ENCODE data around the gene CD24.
"Not testable (repeated sequence)": the region's sequence is repeated elsewhere in the genome, so short reads cannot be mapped to it uniquely, and the experiment has no call there.

The CD24 gene

GRCh38 chr6:106970769-106971168 lies 3.8 kb downstream of the CD24 start:
- H3K4me3 ChIP-seq (ENCODE audit: low read depth in 1 of 5, low read length in 5 of 5); H3K9ac ChIP-seq (ENCODE audit: low read length in 5 of 5); H3K9me3 ChIP-seq (ENCODE audit: control insufficient read depth in 5 of 5, low read length in 5 of 5); H3K36me3 ChIP-seq (ENCODE audit: control insufficient read depth in 5 of 5, insufficient read depth in 5 of 5, low read length in 5 of 5); H3K27ac ChIP-seq (ENCODE audit: low read depth, low read length): not testable (repeated sequence)
- peaks cover 9 to 31% (median 24%) of the 10 kb centered on the region in 5 donors for H3K27me3 ChIP-seq (ENCODE audit: control insufficient read depth in 5 of 5, insufficient read depth in 4 of 5, low read length in 5 of 5)
- peaks cover 0 to 24% (median 19%) of the 10 kb centered on the region in 5 donors for H3K4me1 ChIP-seq (ENCODE audit: control insufficient read depth in 5 of 5, insufficient read depth in 5 of 5, low read length in 5 of 5)

- no peak overlapping the region for H3K27ac ChIP-seq (ENCODE audit: low read depth, low read length)
- no peaks in the 10 kb centered on the region for H3K36me3 ChIP-seq (ENCODE audit: control insufficient read depth in 5 of 5, insufficient read depth in 5 of 5, low read length in 5 of 5)
- H3K4me1 ChIP-seq (ENCODE audit: control insufficient read depth in 5 of 5, insufficient read depth in 5 of 5, low read length in 5 of 5): no peaks in the 10 kb centered on the region
- H3K9ac ChIP-seq (ENCODE audit: low read length in 5 of 5): no peak overlapping the region
- no peak overlapping the region for H3K4me3 ChIP-seq (ENCODE audit: low read depth in 1 of 5, low read length in 5 of 5)
- H3K9me3 ChIP-seq (ENCODE audit: control insufficient read depth in 5 of 5, low read length in 5 of 5): no peaks in the 10 kb centered on the region
- H3K27me3 ChIP-seq (ENCODE audit: control insufficient read depth in 5 of 5, insufficient read depth in 4 of 5, low read length in 5 of 5): peaks cover 0 to 13% (median 9%) of the 10 kb centered on the region in 5 donors
Measured at GRCh38 chr6:106967936-106968555, 6.5 kb downstream of the CD24 start.

GRCh38 chr6:106966671-106967640 lies 7.6 kb downstream of the CD24 start:
- no peak overlapping the region for H3K27ac ChIP-seq (ENCODE audit: low read depth, low read length)
- H3K4me1 ChIP-seq (ENCODE audit: control insufficient read depth in 5 of 5, insufficient read depth in 5 of 5, low read length in 5 of 5): no peaks in the 10 kb centered on the region
- no peaks in the 10 kb centered on the region for H3K36me3 ChIP-seq (ENCODE audit: control insufficient read depth in 5 of 5, insufficient read depth in 5 of 5, low read length in 5 of 5)
- no peaks in the 10 kb centered on the region for H3K9me3 ChIP-seq (ENCODE audit: control insufficient read depth in 5 of 5, low read length in 5 of 5)
- no peak overlapping the region for H3K9ac ChIP-seq (ENCODE audit: low read length in 5 of 5)
- H3K4me3 ChIP-seq (ENCODE audit: low read depth in 1 of 5, low read length in 5 of 5): no peak overlapping the region
- H3K27me3 ChIP-seq (ENCODE audit: control insufficient read depth in 5 of 5, insufficient read depth in 4 of 5, low read length in 5 of 5): peaks cover 0 to 5% (median 0%) of the 10 kb centered on the region in 5 donors

GRCh38 chr6:106966229-106966628 lies 8.3 kb downstream of the CD24 start:
- H3K27me3 ChIP-seq (ENCODE audit: control insufficient read depth in 5 of 5, insufficient read depth in 4 of 5, low read length in 5 of 5): peaks cover 0 to 5% (median 0%) of the 10 kb centered on the region in 5 donors

GRCh38 chr6:106964954-106965353 lies 9.6 kb downstream of the CD24 start:
- Histone ChIP-seq H3K4me3 (ENCODE audit: low read depth in 1 of 5, low read length in 5 of 5) (no peak overlapping the region), H3K9me3 (ENCODE audit: control insufficient read depth in 5 of 5, low read length in 5 of 5) (no peaks in the 10 kb centered on the region), H3K27me3 (ENCODE audit: control insufficient read depth in 5 of 5, insufficient read depth in 4 of 5, low read length in 5 of 5) (peaks cover 0 to 5% (median 0%) of the 10 kb centered on the region in 5 donors), H3K9ac (ENCODE audit: low read length in 5 of 5) (no peak overlapping the region), H3K4me1 (ENCODE audit: control insufficient read depth in 5 of 5, insufficient read depth in 5 of 5, low read length in 5 of 5) (no peaks in the 10 kb centered on the region), H3K36me3 (ENCODE audit: control insufficient read depth in 5 of 5, insufficient read depth in 5 of 5, low read length in 5 of 5) (no peaks in the 10 kb centered on the region), H3K27ac (ENCODE audit: low read depth, low read length) (no peak overlapping the region)

More at GRCh38 chr6:106966229-106966628, 8.3 kb downstream of the CD24 start:
- Histone ChIP-seq H3K4me3 (ENCODE audit: low read depth in 1 of 5, low read length in 5 of 5) (no peak overlapping the region), H3K9ac (ENCODE audit: low read length in 5 of 5) (no peak overlapping the region), H3K36me3 (ENCODE audit: control insufficient read depth in 5 of 5, insufficient read depth in 5 of 5, low read length in 5 of 5) (no peaks in the 10 kb centered on the region), H3K27ac (ENCODE audit: low read depth, low read length) (no peak overlapping the region), H3K4me1 (ENCODE audit: control insufficient read depth in 5 of 5, insufficient read depth in 5 of 5, low read length in 5 of 5) (no peaks in the 10 kb centered on the region), H3K9me3 (ENCODE audit: control insufficient read depth in 5 of 5, low read length in 5 of 5) (no peaks in the 10 kb centered on the region)

- Histone ChIP-seq H3K27ac (ENCODE audit: low read depth, low read length) (no peak overlapping the region), H3K27me3 (ENCODE audit: control insufficient read depth in 5 of 5, insufficient read depth in 4 of 5, low read length in 5 of 5) (peaks cover 0 to 5% (median 0%) of the 10 kb centered on the region in 5 donors), H3K9me3 (ENCODE audit: control insufficient read depth in 5 of 5, low read length in 5 of 5) (no peaks in the 10 kb centered on the region), H3K36me3 (ENCODE audit: control insufficient read depth in 5 of 5, insufficient read depth in 5 of 5, low read length in 5 of 5) (no peaks in the 10 kb centered on the region), H3K4me1 (ENCODE audit: control insufficient read depth in 5 of 5, insufficient read depth in 5 of 5, low read length in 5 of 5) (no peaks in the 10 kb centered on the region), H3K9ac (ENCODE audit: low read length in 5 of 5) (no peak overlapping the region), H3K4me3 (ENCODE audit: low read depth in 1 of 5, low read length in 5 of 5) (no peak overlapping the region)
Measured at GRCh38 chr6:106964099-106964498, 10.4 kb downstream of the CD24 start.

- H3K27ac ChIP-seq (ENCODE audit: low read depth, low read length): no peak overlapping the region
- H3K4me1 ChIP-seq (ENCODE audit: control insufficient read depth in 5 of 5, insufficient read depth in 5 of 5, low read length in 5 of 5): no peaks in the 10 kb centered on the region
- H3K4me3 ChIP-seq (ENCODE audit: low read depth in 1 of 5, low read length in 5 of 5): no peak overlapping the region
- no peaks in the 10 kb centered on the region for H3K9me3 ChIP-seq (ENCODE audit: control insufficient read depth in 5 of 5, low read length in 5 of 5)
- H3K36me3 ChIP-seq (ENCODE audit: control insufficient read depth in 5 of 5, insufficient read depth in 5 of 5, low read length in 5 of 5): no peaks in the 10 kb centered on the region
- no peak overlapping the region for H3K9ac ChIP-seq (ENCODE audit: low read length in 5 of 5)
- H3K27me3 ChIP-seq (ENCODE audit: control insufficient read depth in 5 of 5, insufficient read depth in 4 of 5, low read length in 5 of 5): peaks cover 0 to 3% (median 0%) of the 10 kb centered on the region in 5 donors
Measured at GRCh38 chr6:106963544-106963943, 11.0 kb downstream of the CD24 start.

GRCh38 chr6:106961801-106962200 lies 12.7 kb downstream of the CD24 start:
- Histone ChIP-seq H3K27ac (ENCODE audit: low read depth, low read length) (no peak overlapping the region), H3K4me1 (ENCODE audit: control insufficient read depth in 5 of 5, insufficient read depth in 5 of 5, low read length in 5 of 5) (no peaks in the 10 kb centered on the region), H3K27me3 (ENCODE audit: control insufficient read depth in 5 of 5, insufficient read depth in 4 of 5, low read length in 5 of 5) (no peaks in the 10 kb centered on the region), H3K9ac (ENCODE audit: low read length in 5 of 5) (no peak overlapping the region), H3K4me3 (ENCODE audit: low read depth in 1 of 5, low read length in 5 of 5) (no peak overlapping the region), H3K9me3 (ENCODE audit: control insufficient read depth in 5 of 5, low read length in 5 of 5) (peaks cover 0 to 6% (median 0%) of the 10 kb centered on the region in 5 donors), H3K36me3 (ENCODE audit: control insufficient read depth in 5 of 5, insufficient read depth in 5 of 5, low read length in 5 of 5) (no peaks in the 10 kb centered on the region)

GRCh38 chr6:106961136-106961535 lies 13.4 kb downstream of the CD24 start:
- H3K36me3 ChIP-seq (ENCODE audit: control insufficient read depth in 5 of 5, insufficient read depth in 5 of 5, low read length in 5 of 5): no peaks in the 10 kb centered on the region
- H3K27me3 ChIP-seq (ENCODE audit: control insufficient read depth in 5 of 5, insufficient read depth in 4 of 5, low read length in 5 of 5): no peaks in the 10 kb centered on the region
- no peaks in the 10 kb centered on the region for H3K4me1 ChIP-seq (ENCODE audit: control insufficient read depth in 5 of 5, insufficient read depth in 5 of 5, low read length in 5 of 5)
- H3K4me3 ChIP-seq (ENCODE audit: low read depth in 1 of 5, low read length in 5 of 5): no peak overlapping the region
- no peak overlapping the region for H3K9ac ChIP-seq (ENCODE audit: low read length in 5 of 5)
- no peak overlapping the region for H3K27ac ChIP-seq (ENCODE audit: low read depth, low read length)
- peaks cover 0 to 6% (median 0%) of the 10 kb centered on the region in 5 donors for H3K9me3 ChIP-seq (ENCODE audit: control insufficient read depth in 5 of 5, low read length in 5 of 5)

GRCh38 chr6:106959985-106960384 lies 14.5 kb downstream of the CD24 start:
- H3K27me3 ChIP-seq (ENCODE audit: control insufficient read depth in 5 of 5, insufficient read depth in 4 of 5, low read length in 5 of 5): no peaks in the 10 kb centered on the region
- no peaks in the 10 kb centered on the region for H3K4me1 ChIP-seq (ENCODE audit: control insufficient read depth in 5 of 5, insufficient read depth in 5 of 5, low read length in 5 of 5)
- H3K27ac ChIP-seq (ENCODE audit: low read depth, low read length): no peak overlapping the region
- peaks cover 0 to 6% (median 0%) of the 10 kb centered on the region in 5 donors for H3K9me3 ChIP-seq (ENCODE audit: control insufficient read depth in 5 of 5, low read length in 5 of 5)
- H3K4me3 ChIP-seq (ENCODE audit: low read depth in 1 of 5, low read length in 5 of 5): no peak overlapping the region
- no peak overlapping the region for H3K9ac ChIP-seq (ENCODE audit: low read length in 5 of 5)
- no peaks in the 10 kb centered on the region for H3K36me3 ChIP-seq (ENCODE audit: control insufficient read depth in 5 of 5, insufficient read depth in 5 of 5, low read length in 5 of 5)

Data from subcutaneous abdominal adipose tissue (tissue), 5 donors.